ENCODE measurements around the gene LHX3. TPM values are rescaled to one million over a fixed set of nuclear protein-coding genes. Genes with fewer than 3 reads are reported as not detected.

Gene LHX3
- total and polyA plus RNA-seq, 2 of the 4 experiments (the other 2 are of a cell fraction): not detected

DNA sequence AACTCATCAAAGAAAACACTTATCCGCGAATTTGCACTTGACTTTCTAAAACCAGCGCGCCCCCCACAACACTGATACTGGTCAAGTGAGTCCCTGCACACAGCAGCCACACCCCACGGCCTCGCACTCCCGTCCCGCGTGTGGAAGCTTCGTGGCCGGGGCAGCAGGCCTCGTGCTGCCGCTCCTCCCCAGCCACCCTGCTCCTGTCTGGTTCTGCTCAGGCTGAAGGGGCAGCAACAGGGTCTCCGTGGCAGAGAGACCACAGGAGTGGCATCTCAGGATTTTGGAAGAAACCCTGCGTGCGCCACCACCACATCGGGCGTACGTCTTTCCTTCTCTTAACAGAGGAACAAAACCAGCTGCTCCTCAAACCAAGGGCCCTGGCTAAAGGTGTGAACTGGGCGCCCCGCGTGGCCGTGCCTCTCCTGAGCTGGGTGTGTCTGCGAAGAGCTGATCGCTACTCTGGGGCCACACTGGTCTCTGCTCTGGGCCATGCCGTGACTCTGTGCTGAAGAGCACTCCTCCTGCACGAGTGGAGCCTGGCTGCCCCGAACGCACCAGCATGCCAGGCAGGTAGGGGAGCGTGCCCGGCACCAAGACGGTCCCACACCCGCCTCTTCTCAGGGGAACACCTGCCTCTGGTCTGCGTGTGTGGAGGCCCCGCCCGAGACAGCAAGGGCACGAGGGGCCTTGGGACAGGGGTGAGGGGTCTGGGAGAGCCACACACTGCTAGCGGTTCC is 17.4 kb upstream of the LHX3 start:
- no peak overlapping the region for H2BK15ac ChIP-seq (ENCODE audit: low read depth, low read length)
- peaks cover 6 to 23% of the 10 kb centered on the region in 2 experiments; a peak in 3 of 4 replicates for H3K79me1 ChIP-seq (ENCODE audit: low read depth in 1 of 2, low read length in 2 of 2)
- CTCF ChIA-PET: no interaction called here
- no peak overlapping the region for H3K4me3 ChIP-seq (ENCODE audit: insufficient read depth, low read depth, low read length)
- peaks cover 8% of the 10 kb centered on the region; the same call in 1 of the 2 replicates for H3K9me1 ChIP-seq (ENCODE audit: insufficient read depth, low read length)
- H4K20me1 ChIP-seq (ENCODE audit: insufficient read depth, low read length): peaks cover 47% of the 10 kb centered on the region
- intact Hi-C loops (cut with micrococcal nuclease) (no loop called here), dilution Hi-C loops (cut with HindIII; ENCODE audit: low sequenced_read_pairs, unreplicated experiment) (no loop called here), in situ Hi-C loops (cut with MboI; ENCODE audit: low sequenced_read_pairs) (no loop called here)
- H3K4ac ChIP-seq (ENCODE audit: low read depth, low read length): no peak overlapping the region
- H2AFZ ChIP-seq (replicated peaks; ENCODE audit: low read length, poor library complexity): no peak overlapping the region
- H2AK9ac ChIP-seq (replicated peaks; ENCODE audit: low read depth, low read length, poor library complexity): no peak overlapping the region
- no TSS peak for BruUV-seq (replicated peaks)
- H3K4me1 ChIP-seq (ENCODE audit: control insufficient read depth, insufficient read depth, low read length): no peaks in the 10 kb centered on the region
- DNase-seq (no peak), ATAC-seq (ENCODE audit: low read depth) (no peak)
- POLR2A ChIA-PET (ENCODE audit: unreplicated experiment): no interaction called here
- no peak overlapping the region for H3K9ac ChIP-seq (ENCODE audit: low read depth, low read length)
- no peak overlapping the region for H3K18ac ChIP-seq (ENCODE audit: low read depth, low read length)
- H3K56ac ChIP-seq (ENCODE audit: extremely low read depth, insufficient read depth, low read length): no peak overlapping the region
- H3K14ac ChIP-seq (replicated peaks; ENCODE audit: low read depth, low read length): no peak overlapping the region
- no peak overlapping the region for H2BK120ac ChIP-seq (ENCODE audit: low read depth, low read length)
- no peak overlapping the region for H2AK5ac ChIP-seq (ENCODE audit: low read depth, low read length)
- H3K23ac ChIP-seq (ENCODE audit: low read depth, low read length): no peak overlapping the region
- WGBS, 2 experiments (ENCODE audit: extremely low coverage in 2 of 2, insufficient read length in 1 of 2): 98% methylated on average over 18 of the region's 38 CpGs; no CpG with 5 or more reads in 1 of the 2 experiments
- no peak overlapping the region for H3K4me2 ChIP-seq (ENCODE audit: low read depth, low read length)
- H3K27ac ChIP-seq (ENCODE audit: insufficient read depth, low read length): no peak overlapping the region
- H3K27me3 ChIP-seq (ENCODE audit: control insufficient read depth, insufficient read depth, low read length): no peaks in the 10 kb centered on the region
- H2BK5ac ChIP-seq (ENCODE audit: low read depth, low read length, poor library complexity, severe bottlenecking): no peak overlapping the region
- H4K8ac ChIP-seq (ENCODE audit: low read depth in 2 of 2, low read length in 2 of 2): no peak overlapping the region
- H3K36me3 ChIP-seq (ENCODE audit: control insufficient read depth, insufficient read depth, low read length): peaks cover 14% of the 10 kb centered on the region
- no peak overlapping the region for H4K91ac ChIP-seq (ENCODE audit: insufficient read depth, low read depth, low read length)
- H2BK20ac ChIP-seq (ENCODE audit: low read depth, low read length): no peak overlapping the region
- H3K9me3 ChIP-seq (ENCODE audit: control insufficient read depth, insufficient read depth, low read length): no peaks in the 10 kb centered on the region
- no peak overlapping the region for H4K5ac ChIP-seq (ENCODE audit: low read depth, low read length)
- no peak for TF ChIP-seq MXI1 (IDR thresholded peaks at IDR 0.05; ENCODE audit: borderline replicate concordance, low read depth, low read length)
- TF ChIP-seq BHLHE40 (IDR thresholded peaks at IDR 0.05; ENCODE audit: low read depth, low read length): no peak
- no peak for TF ChIP-seq CEBPB (IDR thresholded peaks at IDR 0.05; ENCODE audit: low read depth, low read length)
- no peak for TF ChIP-seq RFX5 (IDR thresholded peaks at IDR 0.05; ENCODE audit: low read depth, low read length)
- TF ChIP-seq MAFK (IDR thresholded peaks at IDR 0.05; ENCODE audit: low read depth, low read length): no peak
- no peak for TF ChIP-seq SMC3 (IDR thresholded peaks at IDR 0.05; ENCODE audit: low read depth, low read length)
- TF ChIP-seq, protein P1, sequence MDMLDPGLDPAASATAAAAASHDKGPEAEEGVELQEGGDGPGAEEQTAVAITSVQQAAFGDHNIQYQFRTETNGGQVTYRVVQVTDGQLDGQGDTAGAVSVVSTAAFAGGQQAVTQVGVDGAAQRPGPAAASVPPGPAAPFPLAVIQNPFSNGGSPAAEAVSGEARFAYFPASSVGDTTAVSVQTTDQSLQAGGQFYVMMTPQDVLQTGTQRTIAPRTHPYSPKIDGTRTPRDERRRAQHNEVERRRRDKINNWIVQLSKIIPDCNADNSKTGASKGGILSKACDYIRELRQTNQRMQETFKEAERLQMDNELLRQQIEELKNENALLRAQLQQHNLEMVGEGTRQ (IDR thresholded peaks at IDR 0.05; ENCODE audit: low read depth, low read length): no peak
- TF ChIP-seq CHD1 (IDR thresholded peaks at IDR 0.05; ENCODE audit: low read depth, low read length): no peak
- no peak for TF ChIP-seq FOS (IDR thresholded peaks at IDR 0.05; ENCODE audit: low read depth, low read length)
- TF ChIP-seq, protein P2, sequence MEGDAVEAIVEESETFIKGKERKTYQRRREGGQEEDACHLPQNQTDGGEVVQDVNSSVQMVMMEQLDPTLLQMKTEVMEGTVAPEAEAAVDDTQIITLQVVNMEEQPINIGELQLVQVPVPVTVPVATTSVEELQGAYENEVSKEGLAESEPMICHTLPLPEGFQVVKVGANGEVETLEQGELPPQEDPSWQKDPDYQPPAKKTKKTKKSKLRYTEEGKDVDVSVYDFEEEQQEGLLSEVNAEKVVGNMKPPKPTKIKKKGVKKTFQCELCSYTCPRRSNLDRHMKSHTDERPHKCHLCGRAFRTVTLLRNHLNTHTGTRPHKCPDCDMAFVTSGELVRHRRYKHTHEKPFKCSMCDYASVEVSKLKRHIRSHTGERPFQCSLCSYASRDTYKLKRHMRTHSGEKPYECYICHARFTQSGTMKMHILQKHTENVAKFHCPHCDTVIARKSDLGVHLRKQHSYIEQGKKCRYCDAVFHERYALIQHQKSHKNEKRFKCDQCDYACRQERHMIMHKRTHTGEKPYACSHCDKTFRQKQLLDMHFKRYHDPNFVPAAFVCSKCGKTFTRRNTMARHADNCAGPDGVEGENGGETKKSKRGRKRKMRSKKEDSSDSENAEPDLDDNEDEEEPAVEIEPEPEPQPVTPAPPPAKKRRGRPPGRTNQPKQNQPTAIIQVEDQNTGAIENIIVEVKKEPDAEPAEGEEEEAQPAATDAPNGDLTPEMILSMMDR (conservative IDR thresholded peaks at IDR 0.05; ENCODE audit: low read depth, low read length): no peak

All from IMR-90 (cell line).